DND-41 (cell line): ENCODE measurements around the gene UBE2V1.
"Not testable (repeated sequence)": the region's sequence is repeated elsewhere in the genome, so short reads cannot be mapped to it uniquely, and the experiment has no call there.

Experiments used
- ATAC-seq: fragments of 200-7000 bp; cut with Tn5 transposase; 3 replicates; pipeline ENCODE4 v1.9.1; 2021; ENCODE audit warnings: low read depth; ENCODE audit not compliant: insufficient read depth
- DNase-seq: peaks from one replicate; pipeline ENCODE4 v3.0.0-alpha.2; 2020
- H2AFZ ChIP-seq: 2 replicates; pipeline ENCODE4 v1.6.0; 2012; ENCODE audit warnings: low read depth, low read length
- H3K27ac ChIP-seq: 2 replicates; pipeline ENCODE4 v1.5.1; 2012; ENCODE audit warnings: low read length, inconsistent platforms
- H3K27me3 ChIP-seq: fragments of 200-600 bp; sonication (generic); 2 replicates; pipeline ENCODE4 v1.6.0; 2012; ENCODE audit warnings: low read length, mild to moderate bottlenecking, inconsistent platforms; ENCODE audit not compliant: insufficient read depth, poor library complexity
- H3K36me3 ChIP-seq: 2 replicates; pipeline ENCODE4 v1.5.1; 2012; ENCODE audit warnings: low read length, inconsistent platforms; ENCODE audit not compliant: insufficient read depth
- H3K4me1 ChIP-seq: 2 replicates; pipeline ENCODE4 v1.5.1; 2012; ENCODE audit warnings: mild to moderate bottlenecking, low read length; ENCODE audit not compliant: insufficient read depth
- H3K4me2 ChIP-seq: 2 replicates; pipeline ENCODE4 v1.6.0; 2012; ENCODE audit warnings: mild to moderate bottlenecking, moderate library complexity, low read length, inconsistent platforms; ENCODE audit not compliant: insufficient read depth
- H3K4me3 ChIP-seq, 2 experiments: fragments of 200-600 bp in 1 of 2; shearing (Covaris generic) in 1 of 2; 2 replicates each; pipeline ENCODE4 v1.5.1; 2012 to 2016; ENCODE audit warnings: inconsistent platforms in 2 of 2, low read length in 2 of 2, mild to moderate bottlenecking in 2 of 2, low read depth in 1 of 2, moderate library complexity in 1 of 2
- H3K79me2 ChIP-seq: 2 replicates; pipeline ENCODE4 v1.6.0; 2012; ENCODE audit warnings: low read length, inconsistent platforms; ENCODE audit not compliant: insufficient read depth
- H3K9ac ChIP-seq: 2 replicates; pipeline ENCODE4 v1.6.0; 2012; ENCODE audit warnings: low read depth, mild to moderate bottlenecking, inconsistent platforms, low read length, moderate library complexity
- H3K9me3 ChIP-seq: 2 replicates; pipeline ENCODE4 v1.5.1; 2012; ENCODE audit warnings: low read length, moderate library complexity, mild to moderate bottlenecking, inconsistent platforms; ENCODE audit not compliant: insufficient read depth, severe bottlenecking
- H4K20me1 ChIP-seq: 2 replicates; pipeline ENCODE4 v1.6.0; 2012; ENCODE audit warnings: low read length; ENCODE audit not compliant: insufficient read depth
- CTCF ChIP-seq: IDR thresholded peaks from 2 replicates; pipeline ENCODE4 v1.5.1; 2012; ENCODE audit warnings: borderline replicate concordance, low read length, moderate library complexity, mild to moderate bottlenecking; ENCODE audit not compliant: poor library complexity, severe bottlenecking; ENCODE audit errors: extremely low read depth
- EZH2 ChIP-seq: IDR thresholded peaks from 3 replicates; pipeline ENCODE4 v1.6.1; 2012; ENCODE audit warnings: borderline replicate concordance, low read depth, mild to moderate bottlenecking, moderate library complexity, low read length, inconsistent platforms; ENCODE audit not compliant: severe bottlenecking

The UBE2V1 gene

GRCh38 chr20:50085146-50085480, 27.8 kb downstream of the UBE2V1 start:
- Histone ChIP-seq H3K4me2 (no peak overlapping the region), H4K20me1 (peaks cover 47% of the 10 kb centered on the region), H3K36me3 (peaks cover 49% of the 10 kb centered on the region), H3K27me3 (no peaks in the 10 kb centered on the region), H3K4me3 (no peak overlapping the region), H3K79me2 (peaks cover 27% of the 10 kb centered on the region), H3K4me1 (no peaks in the 10 kb centered on the region), H3K27ac (no peak overlapping the region), H2AFZ (no peak overlapping the region), H3K9me3 (no peaks in the 10 kb centered on the region), H3K9ac (no peak overlapping the region)
- DNase-seq = no peak
- TF ChIP-seq EZH2 = no peak
- TF ChIP-seq CTCF = no peak
- ATAC-seq = peak; percentile 49; the same call in 2 of the 3 replicates

GRCh38 chr20:50083034-50083433, 29.9 kb downstream of the UBE2V1 start:
- H4K20me1 ChIP-seq = peaks cover 37% of the 10 kb centered on the region
- no peak overlapping the region for H3K4me2 ChIP-seq
- no peak overlapping the region for H2AFZ ChIP-seq
- H3K27ac ChIP-seq = no peak overlapping the region
- DNase-seq = no peak
- no peak overlapping the region for H3K9ac ChIP-seq
- no peak overlapping the region for H3K4me3 ChIP-seq
- no peaks in the 10 kb centered on the region for H3K27me3 ChIP-seq
- H3K4me1 ChIP-seq = no peaks in the 10 kb centered on the region
- H3K36me3 ChIP-seq = peaks cover 30% of the 10 kb centered on the region
- peaks cover 13% of the 10 kb centered on the region for H3K79me2 ChIP-seq
- no peak for ATAC-seq
- no peak for TF ChIP-seq EZH2
- TF ChIP-seq CTCF = no peak
- no peaks in the 10 kb centered on the region for H3K9me3 ChIP-seq

GRCh38 chr20:50082056-50082455, 30.9 kb downstream of the UBE2V1 start:
- H3K4me1 ChIP-seq, DNase-seq, H2AFZ ChIP-seq, ATAC-seq, H3K27me3 ChIP-seq, H3K27ac ChIP-seq, H3K4me2 ChIP-seq, H3K4me3 ChIP-seq, H3K79me2 ChIP-seq, H3K9ac ChIP-seq, H3K9me3 ChIP-seq: not testable (repeated sequence)
- peaks cover 32% of the 10 kb centered on the region for H4K20me1 ChIP-seq
- peaks cover 23% of the 10 kb centered on the region for H3K36me3 ChIP-seq

- TF ChIP-seq CTCF (no peak), EZH2 (no peak)
- Histone ChIP-seq H3K4me3 (no peak overlapping the region), H3K36me3 (peaks cover 15% of the 10 kb centered on the region), H3K79me2 (no peaks in the 10 kb centered on the region), H4K20me1 (peaks cover 13% of the 10 kb centered on the region), H3K9ac (no peak overlapping the region), H3K27ac (no peak overlapping the region), H3K4me2 (no peak overlapping the region), H2AFZ (no peak overlapping the region), H3K9me3 (no peaks in the 10 kb centered on the region), H3K4me1 (no peaks in the 10 kb centered on the region), H3K27me3 (no peaks in the 10 kb centered on the region)
- ATAC-seq (no peak), DNase-seq (no peak)
These were observed 34.9 kb downstream of the UBE2V1 start for GRCh38 chr20:50077818-50078601.
